Keratinocyte (primary cell): ENCODE measurements around the gene SNAI3. TPM values are rescaled to one million over a fixed set of nuclear protein-coding genes. Genes with fewer than 3 reads are reported as not detected.

Experiments used
- DNase-seq: peaks from one replicate; pipeline ENCODE4 v3.0.0-alpha.2; 2011; ENCODE audit warnings: low read depth, missing footprints, low spot score
- FAIRE-seq: peaks from 2 replicates; lab custom pipeline; 2011; peaks lifted over from hg19 to GRCh38; lab: Jason Lieb, UNC
- H2AFZ ChIP-seq: 2 replicates; pipeline ENCODE4 v1.6.0; 2012; ENCODE audit warnings: low read length, control low read depth, inconsistent platforms; ENCODE audit not compliant: control insufficient read depth
- H3K27ac ChIP-seq: 2 replicates; pipeline ENCODE4 v1.5.1; 2011; ENCODE audit warnings: low read length; ENCODE audit not compliant: control insufficient read depth, insufficient read depth
- H3K27me3 ChIP-seq: 3 replicates; pipeline ENCODE4 v1.6.0; 2011; ENCODE audit warnings: low read length; ENCODE audit not compliant: control insufficient read depth, insufficient read depth; ENCODE audit errors: extremely low read depth
- H3K36me3 ChIP-seq, 2 experiments: 2 replicates in 1 of 2; 3 replicates in 1 of 2; pipeline ENCODE4 v1.5.1; 2011; ENCODE audit warnings: low read length in 2 of 2, mild to moderate bottlenecking in 1 of 2; ENCODE audit not compliant: control insufficient read depth in 2 of 2, insufficient read depth in 2 of 2; ENCODE audit errors: extremely low read depth in 1 of 2
- H3K4me1 ChIP-seq: 3 replicates; pipeline ENCODE4 v1.5.1; 2011; ENCODE audit warnings: low read length; ENCODE audit not compliant: control insufficient read depth, insufficient read depth; ENCODE audit errors: extremely low read depth
- H3K4me2 ChIP-seq: 3 replicates; pipeline ENCODE4 v1.6.0; 2011; ENCODE audit warnings: low read depth, low read length; ENCODE audit not compliant: control insufficient read depth, insufficient read depth; ENCODE audit errors: extremely low read depth
- H3K4me3 ChIP-seq, 3 experiments: fragments of 200-600 bp in 1 of 3; sonication (generic) in 1 of 3; 2 replicates in 2 of 3; 3 replicates in 1 of 3; pipeline ENCODE4 v1.5.1; 2011 to 2016; ENCODE audit warnings: low read length in 3 of 3, mild to moderate bottlenecking in 3 of 3, control low read depth in 2 of 3, inconsistent platforms in 1 of 3, low read depth in 1 of 3, mixed read lengths in 1 of 3, mixed run types in 1 of 3, moderate library complexity in 1 of 3; ENCODE audit not compliant: control insufficient read depth in 2 of 3, insufficient read depth in 2 of 3; ENCODE audit errors: extremely low read depth in 1 of 3
- H3K79me2 ChIP-seq: 2 replicates; pipeline ENCODE4 v1.6.0; 2012; ENCODE audit warnings: low read length; ENCODE audit not compliant: control insufficient read depth, insufficient read depth
- H3K9ac ChIP-seq: 3 replicates; pipeline ENCODE4 v1.6.0; 2011; ENCODE audit warnings: low read length; ENCODE audit not compliant: control insufficient read depth, insufficient read depth; ENCODE audit errors: extremely low read depth
- H3K9me1 ChIP-seq: 3 replicates; pipeline ENCODE4 v1.6.0; 2011; ENCODE audit warnings: low read length; ENCODE audit not compliant: control insufficient read depth, insufficient read depth; ENCODE audit errors: extremely low read depth
- H3K9me3 ChIP-seq: 2 replicates; pipeline ENCODE4 v1.5.1; 2012; ENCODE audit warnings: low read depth, low read length; ENCODE audit not compliant: control insufficient read depth
- H4K20me1 ChIP-seq: 3 replicates; pipeline ENCODE4 v1.6.0; 2011; ENCODE audit warnings: low read length; ENCODE audit not compliant: control insufficient read depth, insufficient read depth; ENCODE audit errors: extremely low read depth
- EZH2 ChIP-seq: IDR thresholded peaks from one replicate; pipeline ENCODE4 v1.6.1; 2012; ENCODE audit warnings: inconsistent platforms, mild to moderate bottlenecking, low read length, moderate library complexity
- dilution Hi-C: fragments of 300-500 bp; cut with MboI; formaldehyde crosslinking; loops from one replicate; pipeline ENCODE4 v1.7.0; 2020; ENCODE audit warnings: low sequenced_read_pairs; ENCODE audit not compliant: extremely low pct_ligation_motif_present
- polyA plus RNA-seq, 5 experiments: library from polyadenylated mRNA; depleted of rRNA in 3 of 5; stranded (reverse) in 3 of 5; stranded (forward) in 1 of 5; unstranded in 1 of 5; fragments of >200 nt; gene quantifications; 1 replicate in 1 of 5; 2 replicates in 3 of 5; 3 replicates in 1 of 5; pipeline versions ENCODE4 v1.2.1 to v1.2.3, GENCODE V29; 2011 to 2012; ENCODE audit warnings: missing spikeins in 2 of 5, low read depth in 1 of 5, low replicate concordance in 1 of 5
- TF ChIP-seq, protein P1 (sequence below), 3 experiments: IDR thresholded peaks in 1 of 3; conservative IDR thresholded peaks in 1 of 3; optimal IDR thresholded peaks in 1 of 3; 2 replicates in 2 of 3; 3 replicates in 1 of 3; pipeline versions ENCODE3 to v1.5.1; 2011; ENCODE audit warnings: low read length in 3 of 3, mild to moderate bottlenecking in 3 of 3, moderate library complexity in 2 of 3, control low read depth in 1 of 3, inconsistent platforms in 1 of 3; ENCODE audit not compliant: insufficient read depth in 2 of 3; ENCODE audit errors: extremely low read depth in 1 of 3

SNAI3 gene
- polyA plus RNA-seq, 1 donor (not counting 4 experiments of a cell fraction or from before 2014, with no cell fraction given): not detected

DNA sequence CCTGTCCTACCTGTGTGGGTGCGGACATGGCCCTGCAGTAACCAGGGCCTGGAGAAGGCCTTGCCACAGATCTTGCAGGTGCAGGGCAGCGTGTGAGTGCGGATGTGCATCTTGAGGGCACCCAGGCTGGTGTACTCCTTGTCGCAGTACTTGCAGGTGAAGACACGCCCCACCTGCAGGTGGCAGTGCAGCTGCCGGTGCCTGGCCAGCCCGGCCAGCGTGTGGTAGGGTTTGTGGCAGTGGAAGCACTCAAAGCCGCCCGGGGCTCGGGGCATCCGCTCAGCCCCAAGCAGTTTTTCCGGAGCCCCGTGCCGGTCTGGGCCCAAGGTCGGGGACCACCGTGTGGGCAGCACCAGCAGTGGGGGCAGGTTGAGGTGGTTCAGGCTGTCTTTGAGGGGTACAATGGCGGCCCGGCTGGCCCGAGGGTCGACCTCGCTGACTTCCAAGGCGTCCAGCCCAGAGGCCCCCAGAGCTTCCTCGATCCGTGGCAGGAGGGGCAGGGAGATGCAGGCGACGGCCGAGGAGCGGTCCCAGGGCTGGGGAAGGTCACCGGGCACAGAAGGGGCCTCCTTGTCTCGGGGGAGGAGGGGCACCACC, 5.1 kb downstream of the SNAI3 start:
- FAIRE-seq: no peak

DNA sequence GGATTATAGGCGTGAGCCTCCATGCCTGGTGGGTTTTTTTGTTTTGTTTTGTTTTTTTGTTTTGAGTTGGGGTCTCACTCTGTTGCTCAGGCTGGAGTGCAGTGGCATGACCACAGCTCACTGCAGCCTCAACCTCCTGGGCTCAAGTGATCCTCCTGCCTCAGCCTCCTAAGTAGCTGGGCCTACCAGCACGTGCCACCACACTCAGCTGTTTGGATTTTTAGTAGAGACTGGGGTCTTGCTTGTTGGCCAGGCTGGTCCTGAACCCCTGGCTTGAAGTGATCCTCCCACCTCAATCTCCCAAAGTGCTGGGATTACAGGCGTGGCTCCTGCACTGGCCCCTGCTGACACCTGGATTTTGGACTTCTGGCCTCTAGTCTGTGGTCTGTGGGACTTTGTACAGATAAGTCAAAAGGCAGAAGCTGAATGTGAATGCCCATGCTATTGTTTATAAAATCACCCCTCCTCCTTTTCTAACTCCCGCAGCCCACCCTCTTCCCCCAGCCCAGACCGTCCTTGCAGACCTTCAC, 5.7 kb downstream of the SNAI3 start:
- H4K20me1 ChIP-seq: no peaks in the 10 kb centered on the region
- no peaks in the 10 kb centered on the region for H3K9me1 ChIP-seq
- no peak overlapping the region for H3K27ac ChIP-seq
- H2AFZ ChIP-seq: no peak overlapping the region
- no peaks in the 10 kb centered on the region for H3K79me2 ChIP-seq
- DNase-seq (no peak), FAIRE-seq (no peak)
- H3K9ac ChIP-seq: no peak overlapping the region
- no peaks in the 10 kb centered on the region for H3K9me3 ChIP-seq
- H3K4me1 ChIP-seq: peaks cover 7% of the 10 kb centered on the region
- no peak overlapping the region for H3K4me3 ChIP-seq
- peaks cover 31% of the 10 kb centered on the region for H3K27me3 ChIP-seq
- TF ChIP-seq, protein P1, sequence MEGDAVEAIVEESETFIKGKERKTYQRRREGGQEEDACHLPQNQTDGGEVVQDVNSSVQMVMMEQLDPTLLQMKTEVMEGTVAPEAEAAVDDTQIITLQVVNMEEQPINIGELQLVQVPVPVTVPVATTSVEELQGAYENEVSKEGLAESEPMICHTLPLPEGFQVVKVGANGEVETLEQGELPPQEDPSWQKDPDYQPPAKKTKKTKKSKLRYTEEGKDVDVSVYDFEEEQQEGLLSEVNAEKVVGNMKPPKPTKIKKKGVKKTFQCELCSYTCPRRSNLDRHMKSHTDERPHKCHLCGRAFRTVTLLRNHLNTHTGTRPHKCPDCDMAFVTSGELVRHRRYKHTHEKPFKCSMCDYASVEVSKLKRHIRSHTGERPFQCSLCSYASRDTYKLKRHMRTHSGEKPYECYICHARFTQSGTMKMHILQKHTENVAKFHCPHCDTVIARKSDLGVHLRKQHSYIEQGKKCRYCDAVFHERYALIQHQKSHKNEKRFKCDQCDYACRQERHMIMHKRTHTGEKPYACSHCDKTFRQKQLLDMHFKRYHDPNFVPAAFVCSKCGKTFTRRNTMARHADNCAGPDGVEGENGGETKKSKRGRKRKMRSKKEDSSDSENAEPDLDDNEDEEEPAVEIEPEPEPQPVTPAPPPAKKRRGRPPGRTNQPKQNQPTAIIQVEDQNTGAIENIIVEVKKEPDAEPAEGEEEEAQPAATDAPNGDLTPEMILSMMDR (optimal IDR thresholded peaks at IDR 0.05 in 1 of 3, IDR thresholded peaks at IDR 0.05 in 1 of 3, conservative IDR thresholded peaks at IDR 0.05 in 1 of 3; ENCODE audit: extremely low read depth in 1 of 3, insufficient read depth in 2 of 3, low read length in 3 of 3): no peak
- no peak for TF ChIP-seq EZH2
- no peak overlapping the region for H3K4me2 ChIP-seq
- H3K36me3 ChIP-seq: no peaks in the 10 kb centered on the region
- dilution Hi-C loops: no loop called here

More for the DNA sequence above, 5.1 kb downstream of the SNAI3 start:
- no peaks in the 10 kb centered on the region for H3K79me2 ChIP-seq
- H2AFZ ChIP-seq: no peak overlapping the region
- TF ChIP-seq, protein P1 (optimal IDR thresholded peaks at IDR 0.05 in 1 of 3, IDR thresholded peaks at IDR 0.05 in 1 of 3, conservative IDR thresholded peaks at IDR 0.05 in 1 of 3; ENCODE audit: extremely low read depth in 1 of 3, insufficient read depth in 2 of 3, low read length in 3 of 3): peak; percentile 44 to 91 (median 88)
- TF ChIP-seq EZH2: no peak
- no peaks in the 10 kb centered on the region for H4K20me1 ChIP-seq
- peaks cover 11% of the 10 kb centered on the region for H3K4me1 ChIP-seq
- H3K9me3 ChIP-seq: no peaks in the 10 kb centered on the region
- H3K36me3 ChIP-seq: no peaks in the 10 kb centered on the region
- peaks cover 36% of the 10 kb centered on the region for H3K27me3 ChIP-seq
- H3K9me1 ChIP-seq: no peaks in the 10 kb centered on the region
- no peak overlapping the region for H3K4me2 ChIP-seq
- no peak overlapping the region for H3K9ac ChIP-seq
- no peak overlapping the region for H3K27ac ChIP-seq
- no peak overlapping the region for H3K4me3 ChIP-seq
- dilution Hi-C loops: no loop called here
- no peak for DNase-seq
